ENCODE data around the gene AP5B1.

Gene AP5B1

GRCh38 chr11:65778431-65778900 lies 2.3 kb downstream of the AP5B1 start:
- no peak overlapping the region for H3K4me3 ChIP-seq (ENCODE audit: low read length)
- H3K4me2 ChIP-seq (ENCODE audit: low read length): no peak overlapping the region
- H3K9ac ChIP-seq (ENCODE audit: low read length): no peak overlapping the region
- no peak overlapping the region for H3K4ac ChIP-seq (ENCODE audit: low read depth, low read length)
- no peaks in the 10 kb centered on the region for H3K79me1 ChIP-seq (ENCODE audit: low read length)
- no peak overlapping the region for H2BK5ac ChIP-seq (ENCODE audit: low read length)
- H3K56ac ChIP-seq (ENCODE audit: low read length): no peak overlapping the region
- H3K79me2 ChIP-seq (ENCODE audit: control insufficient read depth, insufficient read depth, low read length): no peaks in the 10 kb centered on the region
- H3K27ac ChIP-seq (ENCODE audit: low read depth, low read length): no peak overlapping the region
- H2AK5ac ChIP-seq (ENCODE audit: low read length): no peak overlapping the region
- no peak overlapping the region for H2BK120ac ChIP-seq (ENCODE audit: low read depth, low read length)
- no peak for DNase-seq
- no peaks in the 10 kb centered on the region for H3K27me3 ChIP-seq (ENCODE audit: insufficient read depth, low read length, poor library complexity)
- H4K5ac ChIP-seq (ENCODE audit: low read length): no peak overlapping the region
- no peak overlapping the region for H4K8ac ChIP-seq (ENCODE audit: low read depth, low read length)
- no CpG with 5 or more reads among the region's 20 CpGs for WGBS (ENCODE audit: extremely low coverage, insufficient coverage, low lambda C conversion rate)
- no peaks in the 10 kb centered on the region for H3K4me1 ChIP-seq (ENCODE audit: control insufficient read depth, low read depth, low read length)
- no peak overlapping the region for H3K18ac ChIP-seq (ENCODE audit: low read length)
- no peak overlapping the region for H2BK15ac ChIP-seq (replicated peaks; ENCODE audit: low read depth)
- H3K36me3 ChIP-seq (ENCODE audit: control insufficient read depth, insufficient read depth, low read length): no peaks in the 10 kb centered on the region
- H3K23ac ChIP-seq (ENCODE audit: low read length): no peak overlapping the region

DNA sequence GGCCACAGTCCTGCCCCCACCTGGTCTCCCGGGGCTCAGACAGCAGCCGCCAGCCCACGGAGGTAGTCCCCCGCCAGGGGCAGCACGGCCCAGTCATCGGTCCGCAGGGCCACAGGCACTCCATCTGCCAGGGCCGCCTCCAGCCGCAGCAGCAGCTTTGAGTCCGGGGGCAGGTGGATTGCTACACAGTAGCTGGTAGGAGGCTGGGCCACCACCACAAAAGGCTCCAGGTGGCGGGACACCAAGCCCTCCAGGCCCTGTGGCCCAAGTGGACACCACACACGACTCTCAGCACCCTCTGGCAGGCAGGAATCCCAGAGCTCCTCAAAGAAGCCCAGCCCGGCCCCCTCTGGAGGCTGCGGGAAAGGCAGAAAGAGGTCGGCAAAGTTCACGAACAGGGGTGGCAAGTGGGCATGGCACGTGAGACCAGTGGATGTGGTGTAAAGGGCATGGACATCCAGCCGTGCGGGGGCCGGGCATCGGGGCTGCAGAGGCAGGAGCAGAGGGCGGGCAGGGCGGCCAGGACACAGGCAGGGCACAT lies 2.9 kb downstream of the AP5B1 start:
- Histone ChIP-seq H2BK5ac (ENCODE audit: low read length) (no peak overlapping the region), H3K23ac (ENCODE audit: low read length) (no peak overlapping the region), H3K18ac (ENCODE audit: low read length) (no peak overlapping the region), H2BK120ac (ENCODE audit: low read depth, low read length) (no peak overlapping the region), H3K36me3 (ENCODE audit: control insufficient read depth, insufficient read depth, low read length) (no peaks in the 10 kb centered on the region), H3K27ac (ENCODE audit: low read depth, low read length) (no peak overlapping the region), H4K8ac (ENCODE audit: low read depth, low read length) (no peak overlapping the region), H3K4me3 (ENCODE audit: low read length) (no peak overlapping the region), H4K5ac (ENCODE audit: low read length) (no peak overlapping the region), H3K4me1 (ENCODE audit: control insufficient read depth, low read depth, low read length) (no peaks in the 10 kb centered on the region), H3K56ac (ENCODE audit: low read length) (no peak overlapping the region), H3K4me2 (ENCODE audit: low read length) (no peak overlapping the region), H3K79me1 (ENCODE audit: low read length) (no peaks in the 10 kb centered on the region), H3K9ac (ENCODE audit: low read length) (no peak overlapping the region), H3K27me3 (ENCODE audit: insufficient read depth, low read length, poor library complexity) (no peaks in the 10 kb centered on the region), H3K4ac (ENCODE audit: low read depth, low read length) (no peak overlapping the region), H3K79me2 (ENCODE audit: control insufficient read depth, insufficient read depth, low read length) (no peaks in the 10 kb centered on the region), H2BK15ac (replicated peaks; ENCODE audit: low read depth) (no peak overlapping the region), H2AK5ac (ENCODE audit: low read length) (no peak overlapping the region)
- WGBS (ENCODE audit: extremely low coverage, insufficient coverage, low lambda C conversion rate): no CpG with 5 or more reads among the region's 23 CpGs
- no peak for DNase-seq

DNA sequence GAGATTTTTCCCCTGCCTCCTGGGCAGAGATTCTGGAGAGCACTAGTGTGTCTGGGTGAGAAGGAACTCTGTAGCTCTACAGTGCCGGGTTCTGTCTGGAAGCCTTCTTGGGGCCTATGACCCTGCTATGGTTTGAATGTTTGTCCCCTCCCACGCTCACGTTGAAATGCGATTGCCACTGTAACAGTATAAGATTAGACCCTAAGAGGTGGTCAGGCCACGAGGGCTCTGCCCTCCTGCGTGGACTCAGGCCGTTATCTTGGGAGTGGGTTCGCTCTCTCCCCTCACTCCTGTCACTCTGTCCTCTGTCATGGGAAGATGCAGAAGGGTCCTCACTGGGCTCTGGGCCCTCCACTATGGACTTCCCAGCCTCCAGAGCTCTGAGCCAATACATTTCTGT lies 3.5 kb downstream of the AP5B1 start:
- no peak overlapping the region for H2BK15ac ChIP-seq (replicated peaks; ENCODE audit: low read depth)
- H3K56ac ChIP-seq (ENCODE audit: low read length): no peak overlapping the region
- H3K4me1 ChIP-seq (ENCODE audit: control insufficient read depth, low read depth, low read length): no peaks in the 10 kb centered on the region
- H3K27ac ChIP-seq (ENCODE audit: low read depth, low read length): no peak overlapping the region
- no peaks in the 10 kb centered on the region for H3K79me2 ChIP-seq (ENCODE audit: control insufficient read depth, insufficient read depth, low read length)
- no peak overlapping the region for H3K9ac ChIP-seq (ENCODE audit: low read length)
- no peaks in the 10 kb centered on the region for H3K36me3 ChIP-seq (ENCODE audit: control insufficient read depth, insufficient read depth, low read length)
- H4K8ac ChIP-seq (ENCODE audit: low read depth, low read length): no peak overlapping the region
- H4K5ac ChIP-seq (ENCODE audit: low read length): no peak overlapping the region
- no peaks in the 10 kb centered on the region for H3K79me1 ChIP-seq (ENCODE audit: low read length)
- no peaks in the 10 kb centered on the region for H3K27me3 ChIP-seq (ENCODE audit: insufficient read depth, low read length, poor library complexity)
- no peak overlapping the region for H2BK5ac ChIP-seq (ENCODE audit: low read length)
- no peak overlapping the region for H2BK120ac ChIP-seq (ENCODE audit: low read depth, low read length)
- no peak overlapping the region for H3K4me2 ChIP-seq (ENCODE audit: low read length)
- no peak overlapping the region for H3K4ac ChIP-seq (ENCODE audit: low read depth, low read length)
- WGBS (ENCODE audit: extremely low coverage, insufficient coverage, low lambda C conversion rate): no CpG with 5 or more reads among the region's 8 CpGs
- H3K23ac ChIP-seq (ENCODE audit: low read length): no peak overlapping the region
- no peak overlapping the region for H2AK5ac ChIP-seq (ENCODE audit: low read length)
- no peak overlapping the region for H3K4me3 ChIP-seq (ENCODE audit: low read length)
- no peak for DNase-seq
- H3K18ac ChIP-seq (ENCODE audit: low read length): no peak overlapping the region

DNA sequence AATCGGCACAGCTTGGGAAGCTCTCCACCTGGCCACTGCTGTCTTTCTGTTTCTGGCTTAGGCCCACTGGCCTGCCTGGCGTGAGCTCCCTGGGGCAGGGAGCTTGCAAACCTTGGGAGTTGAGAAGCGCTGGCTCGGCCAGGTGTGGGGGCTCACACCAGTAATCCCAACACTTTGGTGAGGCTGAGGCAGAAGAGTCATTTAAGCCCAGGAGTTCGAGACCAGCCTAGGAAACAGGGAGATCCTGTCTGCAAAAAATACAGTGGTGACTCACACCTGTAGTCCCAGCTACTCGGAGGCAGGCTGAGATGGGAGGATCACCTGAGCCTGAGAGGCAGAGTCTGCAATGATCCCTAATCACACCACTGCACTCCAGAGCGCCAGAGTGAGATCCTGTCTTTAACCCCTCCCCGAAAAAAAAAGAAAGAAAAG lies 4.0 kb downstream of the AP5B1 start:
- Histone ChIP-seq H3K18ac (ENCODE audit: low read length) (no peak overlapping the region), H3K27ac (ENCODE audit: low read depth, low read length) (no peak overlapping the region), H3K27me3 (ENCODE audit: insufficient read depth, low read length, poor library complexity) (no peaks in the 10 kb centered on the region), H2BK15ac (replicated peaks; ENCODE audit: low read depth) (no peak overlapping the region), H3K4me3 (ENCODE audit: low read length) (no peak overlapping the region), H3K23ac (ENCODE audit: low read length) (no peak overlapping the region), H4K8ac (ENCODE audit: low read depth, low read length) (no peak overlapping the region), H3K36me3 (ENCODE audit: control insufficient read depth, insufficient read depth, low read length) (no peaks in the 10 kb centered on the region), H4K5ac (ENCODE audit: low read length) (no peak overlapping the region), H3K56ac (ENCODE audit: low read length) (no peak overlapping the region), H3K79me2 (ENCODE audit: control insufficient read depth, insufficient read depth, low read length) (no peaks in the 10 kb centered on the region), H3K9ac (ENCODE audit: low read length) (no peak overlapping the region), H3K79me1 (ENCODE audit: low read length) (no peaks in the 10 kb centered on the region), H2AK5ac (ENCODE audit: low read length) (no peak overlapping the region), H3K4me1 (ENCODE audit: control insufficient read depth, low read depth, low read length) (no peaks in the 10 kb centered on the region), H3K4ac (ENCODE audit: low read depth, low read length) (no peak overlapping the region), H3K4me2 (ENCODE audit: low read length) (no peak overlapping the region), H2BK5ac (ENCODE audit: low read length) (no peak overlapping the region), H2BK120ac (ENCODE audit: low read depth, low read length) (no peak overlapping the region)
- WGBS (ENCODE audit: extremely low coverage, insufficient coverage, low lambda C conversion rate): no CpG with 5 or more reads among the region's 8 CpGs
- DNase-seq: no peak

DNA sequence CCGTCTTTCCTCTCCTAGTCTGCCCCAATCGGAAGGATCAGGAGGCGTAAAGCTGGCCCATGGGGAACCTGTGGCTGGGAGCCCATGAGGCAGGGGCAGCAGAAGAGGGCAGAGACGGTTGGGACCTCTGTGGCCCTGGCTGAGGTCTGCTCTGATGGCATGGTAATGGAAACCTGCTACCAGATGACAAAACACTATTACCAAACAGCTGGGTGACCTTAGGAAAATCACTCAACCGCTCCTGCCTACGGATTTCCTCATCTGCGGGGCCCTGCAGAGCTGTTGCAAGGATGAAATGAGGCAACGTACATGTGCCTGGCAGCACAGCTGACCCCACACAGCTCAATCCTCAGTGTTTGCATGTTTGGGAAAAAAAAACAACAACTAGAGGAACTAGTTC lies 4.6 kb downstream of the AP5B1 start:
- no peaks in the 10 kb centered on the region for H3K79me2 ChIP-seq (ENCODE audit: control insufficient read depth, insufficient read depth, low read length)
- H3K27me3 ChIP-seq (ENCODE audit: insufficient read depth, low read length, poor library complexity): no peaks in the 10 kb centered on the region
- H3K36me3 ChIP-seq (ENCODE audit: control insufficient read depth, insufficient read depth, low read length): no peaks in the 10 kb centered on the region
- H3K23ac ChIP-seq (ENCODE audit: low read length): no peak overlapping the region
- H3K4me3 ChIP-seq (ENCODE audit: low read length): no peak overlapping the region
- no peak overlapping the region for H2BK120ac ChIP-seq (ENCODE audit: low read depth, low read length)
- H2BK5ac ChIP-seq (ENCODE audit: low read length): no peak overlapping the region
- WGBS (ENCODE audit: extremely low coverage, insufficient coverage, low lambda C conversion rate): no CpG with 5 or more reads among the region's 8 CpGs
- H3K18ac ChIP-seq (ENCODE audit: low read length): no peak overlapping the region
- no peak overlapping the region for H2BK15ac ChIP-seq (replicated peaks; ENCODE audit: low read depth)
- DNase-seq: no peak
- H4K5ac ChIP-seq (ENCODE audit: low read length): no peak overlapping the region
- H4K8ac ChIP-seq (ENCODE audit: low read depth, low read length): no peak overlapping the region
- H3K9ac ChIP-seq (ENCODE audit: low read length): no peak overlapping the region
- H3K56ac ChIP-seq (ENCODE audit: low read length): no peak overlapping the region
- no peaks in the 10 kb centered on the region for H3K79me1 ChIP-seq (ENCODE audit: low read length)
- no peak overlapping the region for H3K27ac ChIP-seq (ENCODE audit: low read depth, low read length)
- H2AK5ac ChIP-seq (ENCODE audit: low read length): no peak overlapping the region
- no peaks in the 10 kb centered on the region for H3K4me1 ChIP-seq (ENCODE audit: control insufficient read depth, low read depth, low read length)
- no peak overlapping the region for H3K4ac ChIP-seq (ENCODE audit: low read depth, low read length)
- H3K4me2 ChIP-seq (ENCODE audit: low read length): no peak overlapping the region

All from mesendoderm (in vitro differentiated cells).